Activated naive CD8-positive, alpha-beta T cell (primary cell): Measurements from ENCODE around the gene KIF14.

ENCODE experiments used
- H3K27ac Mint-ChIP-seq: one replicate; pipeline ENCODE4 v1.8.0; 2021; ENCODE audit warnings: mixed read lengths
- H3K27me3 Mint-ChIP-seq: one replicate; pipeline ENCODE4 v1.8.0; 2021; ENCODE audit warnings: mixed read lengths
- H3K36me3 Mint-ChIP-seq: one replicate; pipeline ENCODE4 v1.8.0; 2021; ENCODE audit warnings: mixed read lengths
- H3K4me1 Mint-ChIP-seq: one replicate; pipeline ENCODE4 v1.8.0; 2021; ENCODE audit warnings: low read depth, mixed read lengths
- H3K4me3 Mint-ChIP-seq: one replicate; pipeline ENCODE4 v1.8.0; 2021; ENCODE audit warnings: mild to moderate bottlenecking, mixed read lengths
- H3K9me3 Mint-ChIP-seq: one replicate; pipeline ENCODE4 v1.8.0; 2021; ENCODE audit warnings: low read depth, mixed read lengths

KIF14 gene

GRCh38 chr1:200505257-200505656, 115.3 kb downstream of the KIF14 start:
- H3K27ac Mint-ChIP-seq, result no peak overlapping the region
- H3K9me3 Mint-ChIP-seq, result no peaks in the 10 kb centered on the region
- peaks cover 4% of the 10 kb centered on the region for H3K27me3 Mint-ChIP-seq
- H3K36me3 Mint-ChIP-seq, result no peaks in the 10 kb centered on the region
- H3K4me3 Mint-ChIP-seq, result no peak overlapping the region
- peaks cover 2% of the 10 kb centered on the region for H3K4me1 Mint-ChIP-seq
